HG03025 (cell line): ENCODE measurements around the gene MICALL2.
"Not testable (repeated sequence)": the region's sequence is repeated elsewhere in the genome, so short reads cannot be mapped to it uniquely, and the experiment has no call there.

Experiments used
- ATAC-seq: cut with Tn5 transposase; IDR thresholded peaks from one replicate; pipeline ENCODE4 v1.9.1; 2021; ENCODE audit warnings: mild to moderate bottlenecking, moderate library complexity; ENCODE audit not compliant: unreplicated experiment, low FRiP score

MICALL2 gene

GRCh38 chr7:1450431-1450830 is 8.8 kb downstream of the MICALL2 start:
- ATAC-seq, result no peak

GRCh38 chr7:1449951-1450350 is 9.3 kb downstream of the MICALL2 start:
- ATAC-seq, result no peak

- no peak for ATAC-seq
These were observed 9.8 kb downstream of the MICALL2 start for GRCh38 chr7:1449501-1449900.

- no peak for ATAC-seq
These were observed 10.3 kb downstream of the MICALL2 start for GRCh38 chr7:1448958-1449357.

- ATAC-seq, result no peak
These were observed 11.6 kb downstream of the MICALL2 start for GRCh38 chr7:1447551-1448244.

- no peak for ATAC-seq
These were observed 12.2 kb downstream of the MICALL2 start for GRCh38 chr7:1447112-1447511.

- no peak for ATAC-seq
These were observed 12.6 kb downstream of the MICALL2 start for GRCh38 chr7:1446620-1447032.

GRCh38 chr7:1446026-1446425 is 13.2 kb downstream of the MICALL2 start:
- ATAC-seq, result not testable (repeated sequence)

- ATAC-seq, result no peak
These were observed 13.9 kb downstream of the MICALL2 start for GRCh38 chr7:1445341-1445740.

- no peak for ATAC-seq
These were observed 14.3 kb downstream of the MICALL2 start for GRCh38 chr7:1444925-1445322.

- no peak for ATAC-seq
These were observed 14.9 kb downstream of the MICALL2 start for GRCh38 chr7:1444214-1444924.

GRCh38 chr7:1443587-1444200 is 15.6 kb downstream of the MICALL2 start:
- ATAC-seq, result not testable (repeated sequence)

- no peak for ATAC-seq
These were observed 16.7 kb downstream of the MICALL2 start for GRCh38 chr7:1442355-1443124.

GRCh38 chr7:1441615-1442354 is 17.5 kb downstream of the MICALL2 start:
- no peak for ATAC-seq

GRCh38 chr7:1440620-1441019 is 18.6 kb downstream of the MICALL2 start:
- ATAC-seq, result no peak

- ATAC-seq, result no peak
These were observed 19.6 kb downstream of the MICALL2 start for GRCh38 chr7:1439373-1440363.

- ATAC-seq, result no peak
These were observed 20.4 kb downstream of the MICALL2 start for GRCh38 chr7:1438821-1439220.

GRCh38 chr7:1438208-1438607 is 21.1 kb downstream of the MICALL2 start:
- ATAC-seq, result no peak
